Upper lobe of left lung (tissue), 6 donors: Measurements from ENCODE around the gene DMD. TPM values are rescaled to one million over a fixed set of nuclear protein-coding genes. Genes with fewer than 3 reads are reported as not detected.

ENCODE experiments used
- ATAC-seq, 2 donors: fragments of 200-7000 bp; cut with Tn5 transposase; one replicate each; pipeline ENCODE4 v1.9.1; 2022; ENCODE audit warnings: mild to moderate bottlenecking in 2 of 2, moderate library complexity in 2 of 2; ENCODE audit not compliant: low FRiP score in 2 of 2
- DNase-seq, 2 donors: peaks; one replicate each; pipeline ENCODE4 v3.0.0-alpha.2; 2019 to 2020
- H3K27ac ChIP-seq, 4 donors: fragments of 200-600 bp; sonication (generic); one replicate each; pipeline ENCODE4 v1.5.1; 2016 to 2019
- H3K27me3 ChIP-seq, 4 donors: fragments of 200-600 bp; sonication (generic); one replicate each; pipeline ENCODE4 v1.5.1; 2017 to 2019
- H3K36me3 ChIP-seq, 4 donors: fragments of 200-600 bp; sonication (generic); one replicate each; pipeline ENCODE4 v1.5.1; 2016 to 2019
- H3K4me1 ChIP-seq, 4 donors: fragments of 200-600 bp; sonication (generic); one replicate each; pipeline ENCODE4 v1.5.1; 2018 to 2019
- H3K4me3 ChIP-seq, 4 donors: fragments of 200-600 bp; sonication (generic); one replicate each; pipeline ENCODE4 v1.5.1; 2017 to 2019; ENCODE audit warnings: mild to moderate bottlenecking in 2 of 4, moderate library complexity in 1 of 4
- H3K9me3 ChIP-seq, 4 donors: fragments of 200-600 bp; sonication (generic); one replicate each; pipeline ENCODE4 v1.5.1; 2018 to 2019
- CTCF ChIP-seq, 6 experiments: fragments of 450-650 bp in 4 of 6; fragments of 200-600 bp in 2 of 6; sonication (generic) in 2 of 6; IDR thresholded peaks; one replicate each; pipeline ENCODE4 v1.5.1; 2016 to 2019; ENCODE audit warnings: antibody characterized with exemption in 6 of 6
- EP300 ChIP-seq, 4 donors: sonication (generic); formaldehyde crosslinking; IDR thresholded peaks; one replicate each; pipeline ENCODE4 v1.5.1; 2017; ENCODE audit warnings: antibody characterized with exemption in 4 of 4, control low read depth in 2 of 4
- POLR2A ChIP-seq, 4 donors: fragments of 450-650 bp; IDR thresholded peaks; one replicate each; pipeline ENCODE4 v1.5.1; 2016 to 2017; ENCODE audit warnings: antibody characterized with exemption in 4 of 4, mild to moderate bottlenecking in 2 of 4
- POLR2AphosphoS5 ChIP-seq, 2 donors: sonication (generic); formaldehyde crosslinking; IDR thresholded peaks; one replicate each; pipeline ENCODE4 v1.5.1; 2017; ENCODE audit warnings: antibody characterized with exemption in 2 of 2
- WGBS, 2 donors: methylation state at CpG; one replicate each; pipeline ENCODE4 v1.1.5; 2017 to 2018; 5-methylcytosine and 5-hydroxymethylcytosine counted together
- total RNA-seq, 6 donors: library from RNA; depleted of rRNA in 4 of 6; stranded (reverse); fragments of >200 nt in 4 of 6; gene quantifications; one replicate each; pipeline versions ENCODE4 v1.1.0 to v1.2.1, GENCODE V29; 2016 to 2021
- donor health status: DM: no; HTN: no; CAD: no; lungs with moderate emphysema.
- donor health status: DM: no; HTN: yes; CAD: no; lungs with severe emphysema.

DMD gene
- total RNA-seq, 6 donors from 2014 or later: 12.5 to 37.0 (median 24.0) TPM

DNA sequence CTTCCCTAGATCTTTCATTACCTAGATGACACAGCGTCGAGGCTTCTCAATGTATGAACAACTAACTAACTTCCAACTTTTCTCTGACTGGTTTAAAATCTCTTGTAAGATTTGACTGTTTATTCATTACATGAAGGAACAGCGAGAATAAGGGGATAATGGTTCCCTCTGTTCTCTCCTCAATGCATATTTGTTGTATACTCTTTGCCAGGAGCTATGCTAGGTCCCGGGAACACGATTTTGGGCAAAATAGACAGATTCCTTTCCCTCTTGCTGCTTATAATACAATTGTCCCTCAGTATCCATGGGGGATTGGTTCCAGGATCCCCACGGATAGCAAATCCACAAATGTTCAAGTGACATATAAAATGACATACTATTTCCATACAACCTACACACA is 1020.0 kb downstream of the DMD start:
- WGBS, 2 donors: 74 to 94% methylated on average over 6 of the region's 6 CpGs
- DNase-seq (no peak), ATAC-seq (no peak)
- Histone ChIP-seq H3K4me1 (no peaks in the 10 kb centered on the region), H3K4me3 (no peak overlapping the region), H3K27me3 (no peaks in the 10 kb centered on the region), H3K9me3 (no peaks in the 10 kb centered on the region), H3K27ac (no peak overlapping the region), H3K36me3 (no peaks in the 10 kb centered on the region)
- TF ChIP-seq CTCF (IDR thresholded peaks at IDR 0.05) (no peak), EP300 (IDR thresholded peaks at IDR 0.05) (no peak), POLR2A (IDR thresholded peaks at IDR 0.05) (no peak), POLR2AphosphoS5 (IDR thresholded peaks at IDR 0.05) (no peak)

DNA sequence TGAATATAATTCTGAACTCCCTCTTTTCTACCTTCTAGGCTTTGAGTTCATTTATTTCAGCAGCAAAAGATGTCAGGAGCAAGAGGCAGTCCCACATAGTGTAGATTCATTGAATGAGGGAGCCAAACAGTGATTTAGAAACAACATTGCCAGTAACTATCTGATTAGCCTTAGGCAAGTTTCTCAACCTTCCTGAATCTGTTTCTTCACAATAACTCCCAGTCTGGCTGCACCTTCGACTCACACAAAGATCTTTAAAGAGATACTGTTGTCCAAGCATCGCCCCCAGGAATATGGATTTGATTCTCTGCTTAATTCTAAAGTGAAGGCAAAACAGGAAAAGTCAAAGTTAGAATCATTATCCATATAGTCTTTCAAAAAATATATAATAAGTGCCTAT is 1026.2 kb downstream of the DMD start:
- no peak for ATAC-seq
- TF ChIP-seq POLR2AphosphoS5 (IDR thresholded peaks at IDR 0.05) (no peak), EP300 (IDR thresholded peaks at IDR 0.05) (no peak), POLR2A (IDR thresholded peaks at IDR 0.05) (no peak), CTCF (IDR thresholded peaks at IDR 0.05) (no peak)
- Histone ChIP-seq H3K27ac (no peak overlapping the region), H3K27me3 (no peaks in the 10 kb centered on the region), H3K4me1 (no peaks in the 10 kb centered on the region), H3K36me3 (no peaks in the 10 kb centered on the region), H3K4me3 (no peak overlapping the region), H3K9me3 (no peaks in the 10 kb centered on the region)
- WGBS, 2 donors: 58 to 67% methylated on average over 2 of the region's 2 CpGs
- no peak for DNase-seq

- H3K27me3 ChIP-seq: no peaks in the 10 kb centered on the region
- H3K36me3 ChIP-seq: no peaks in the 10 kb centered on the region
- no peaks in the 10 kb centered on the region for H3K4me1 ChIP-seq
- no peak overlapping the region for H3K27ac ChIP-seq
- TF ChIP-seq POLR2AphosphoS5 (IDR thresholded peaks at IDR 0.05) (no peak), EP300 (IDR thresholded peaks at IDR 0.05) (no peak), POLR2A (IDR thresholded peaks at IDR 0.05) (no peak), CTCF (IDR thresholded peaks at IDR 0.05) (no peak)
- H3K9me3 ChIP-seq: no peaks in the 10 kb centered on the region
- H3K4me3 ChIP-seq: no peak overlapping the region
- DNase-seq (no peak), ATAC-seq (no peak)
Measured at GRCh38 chrX:32183066-32183465, 1028.3 kb downstream of the DMD start.

- ATAC-seq (no peak), DNase-seq (no peak)
- WGBS, 2 donors: 76 to 87% methylated on average over 5 of the region's 5 CpGs
- H3K36me3 ChIP-seq: no peaks in the 10 kb centered on the region
- H3K4me3 ChIP-seq: no peak overlapping the region
- H3K4me1 ChIP-seq: no peaks in the 10 kb centered on the region
- TF ChIP-seq EP300 (IDR thresholded peaks at IDR 0.05) (no peak), POLR2A (IDR thresholded peaks at IDR 0.05) (no peak), POLR2AphosphoS5 (IDR thresholded peaks at IDR 0.05) (no peak), CTCF (IDR thresholded peaks at IDR 0.05) (no peak)
- no peaks in the 10 kb centered on the region for H3K9me3 ChIP-seq
- no peak overlapping the region for H3K27ac ChIP-seq
- no peaks in the 10 kb centered on the region for H3K27me3 ChIP-seq
Measured at GRCh38 chrX:32176510-32176909, 1034.8 kb downstream of the DMD start.

DNA sequence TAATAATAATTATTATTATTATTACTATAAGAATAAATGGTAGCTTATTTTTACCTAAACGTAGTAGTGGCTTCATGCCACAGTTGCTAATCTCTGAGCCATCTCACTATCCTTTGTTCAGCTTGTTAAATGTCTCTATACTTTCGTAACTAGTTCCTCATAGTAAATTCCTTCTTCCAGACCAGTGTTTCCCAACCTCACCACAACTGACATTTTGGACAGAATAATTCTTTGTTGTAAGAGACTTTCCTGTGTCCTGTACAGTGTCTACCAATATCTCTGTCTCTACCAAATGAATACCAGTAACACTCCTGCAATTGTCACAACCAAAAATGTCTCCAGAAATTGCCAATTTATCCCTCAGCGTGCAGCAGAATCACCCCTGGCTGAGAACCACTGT is 1040.9 kb downstream of the DMD start:
- ATAC-seq (no peak), DNase-seq (no peak)
- no peak for TF ChIP-seq EP300 (IDR thresholded peaks at IDR 0.05)
- H3K4me3 ChIP-seq: no peak overlapping the region
- H3K27ac ChIP-seq: no peak overlapping the region
- no peaks in the 10 kb centered on the region for H3K36me3 ChIP-seq
- H3K27me3 ChIP-seq: no peaks in the 10 kb centered on the region
- no peaks in the 10 kb centered on the region for H3K4me1 ChIP-seq
- no peaks in the 10 kb centered on the region for H3K9me3 ChIP-seq
- 54 to 76% methylated on average over 3 of the region's 3 CpGs for WGBS, 2 donors
